Measurements from ENCODE around the gene STXBP5L.

STXBP5L gene

GRCh38 chr3:121462565-121462964 is 554.6 kb downstream of the STXBP5L start:
- Histone ChIP-seq H3K79me2 (no peaks in the 10 kb centered on the region), H3K4me3 (ENCODE audit: low read depth, low read length) (no peak overlapping the region), H3K27me3 (ENCODE audit: control insufficient read depth, insufficient read depth, low read length) (no peaks in the 10 kb centered on the region), H3K27ac (no peak overlapping the region), H3K4me2 (ENCODE audit: low read length) (no peak overlapping the region), H3K36me3 (ENCODE audit: control insufficient read depth, insufficient read depth, low read length) (no peaks in the 10 kb centered on the region), H3K9me3 (ENCODE audit: control insufficient read depth, low read length) (no peaks in the 10 kb centered on the region), H3K9ac (no peak overlapping the region), H3K4me1 (no peaks in the 10 kb centered on the region), H2AFZ (no peak overlapping the region)
- TF ChIP-seq, protein P1, sequence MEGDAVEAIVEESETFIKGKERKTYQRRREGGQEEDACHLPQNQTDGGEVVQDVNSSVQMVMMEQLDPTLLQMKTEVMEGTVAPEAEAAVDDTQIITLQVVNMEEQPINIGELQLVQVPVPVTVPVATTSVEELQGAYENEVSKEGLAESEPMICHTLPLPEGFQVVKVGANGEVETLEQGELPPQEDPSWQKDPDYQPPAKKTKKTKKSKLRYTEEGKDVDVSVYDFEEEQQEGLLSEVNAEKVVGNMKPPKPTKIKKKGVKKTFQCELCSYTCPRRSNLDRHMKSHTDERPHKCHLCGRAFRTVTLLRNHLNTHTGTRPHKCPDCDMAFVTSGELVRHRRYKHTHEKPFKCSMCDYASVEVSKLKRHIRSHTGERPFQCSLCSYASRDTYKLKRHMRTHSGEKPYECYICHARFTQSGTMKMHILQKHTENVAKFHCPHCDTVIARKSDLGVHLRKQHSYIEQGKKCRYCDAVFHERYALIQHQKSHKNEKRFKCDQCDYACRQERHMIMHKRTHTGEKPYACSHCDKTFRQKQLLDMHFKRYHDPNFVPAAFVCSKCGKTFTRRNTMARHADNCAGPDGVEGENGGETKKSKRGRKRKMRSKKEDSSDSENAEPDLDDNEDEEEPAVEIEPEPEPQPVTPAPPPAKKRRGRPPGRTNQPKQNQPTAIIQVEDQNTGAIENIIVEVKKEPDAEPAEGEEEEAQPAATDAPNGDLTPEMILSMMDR (IDR thresholded peaks at IDR 0.05), result no peak

DNA sequence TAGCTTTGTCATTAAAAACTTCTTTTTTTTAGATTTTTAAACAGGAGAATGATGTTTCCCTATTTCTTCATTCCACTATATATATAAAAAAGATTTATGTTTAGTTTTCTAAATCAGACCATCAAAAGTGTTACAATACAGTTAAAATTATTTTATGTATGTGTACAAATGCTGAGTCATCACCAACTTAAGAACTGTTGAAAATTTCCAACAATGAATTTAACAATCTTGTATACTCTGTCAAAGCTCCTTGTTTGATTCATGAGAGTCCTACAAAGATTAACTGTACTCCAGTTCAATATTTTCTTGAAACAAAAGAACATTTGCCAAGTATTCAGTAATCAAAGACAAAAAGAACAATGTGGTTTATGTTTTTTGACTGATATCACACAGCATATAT is 555.7 kb downstream of the STXBP5L start:
- no peaks in the 10 kb centered on the region for H3K4me1 ChIP-seq
- no peaks in the 10 kb centered on the region for H3K27me3 ChIP-seq (ENCODE audit: control insufficient read depth, insufficient read depth, low read length)
- no peak overlapping the region for H3K27ac ChIP-seq
- no peak overlapping the region for H2AFZ ChIP-seq
- H3K79me2 ChIP-seq, result no peaks in the 10 kb centered on the region
- H3K9me3 ChIP-seq (ENCODE audit: control insufficient read depth, low read length), result no peaks in the 10 kb centered on the region
- H3K9ac ChIP-seq, result no peak overlapping the region
- no peak overlapping the region for H3K4me3 ChIP-seq (ENCODE audit: low read depth, low read length)
- H3K4me2 ChIP-seq (ENCODE audit: low read length), result no peak overlapping the region
- H3K36me3 ChIP-seq (ENCODE audit: control insufficient read depth, insufficient read depth, low read length), result no peaks in the 10 kb centered on the region
- TF ChIP-seq, protein P1 (IDR thresholded peaks at IDR 0.05), result no peak

DNA sequence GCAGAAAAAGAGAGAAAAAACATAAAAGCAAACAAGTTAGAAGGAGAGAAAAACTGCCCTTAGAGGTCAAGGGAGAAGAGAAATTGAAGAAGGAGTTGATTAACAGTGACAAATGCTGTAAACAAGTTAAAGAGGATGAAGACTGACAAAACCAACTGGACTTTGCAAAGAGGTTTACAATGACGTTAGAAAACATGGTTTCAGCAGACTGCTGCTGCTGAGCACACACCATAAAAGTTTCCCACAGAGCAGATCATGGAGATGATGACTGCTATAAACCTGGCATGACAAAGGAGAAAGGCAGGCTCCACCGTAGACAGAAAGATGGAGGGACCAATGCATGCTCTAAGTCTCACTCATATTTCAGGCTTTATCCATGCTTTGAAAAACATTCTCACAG is 559.1 kb downstream of the STXBP5L start:
- Histone ChIP-seq H3K27me3 (ENCODE audit: control insufficient read depth, insufficient read depth, low read length) (no peaks in the 10 kb centered on the region), H3K27ac (no peak overlapping the region)

DNA sequence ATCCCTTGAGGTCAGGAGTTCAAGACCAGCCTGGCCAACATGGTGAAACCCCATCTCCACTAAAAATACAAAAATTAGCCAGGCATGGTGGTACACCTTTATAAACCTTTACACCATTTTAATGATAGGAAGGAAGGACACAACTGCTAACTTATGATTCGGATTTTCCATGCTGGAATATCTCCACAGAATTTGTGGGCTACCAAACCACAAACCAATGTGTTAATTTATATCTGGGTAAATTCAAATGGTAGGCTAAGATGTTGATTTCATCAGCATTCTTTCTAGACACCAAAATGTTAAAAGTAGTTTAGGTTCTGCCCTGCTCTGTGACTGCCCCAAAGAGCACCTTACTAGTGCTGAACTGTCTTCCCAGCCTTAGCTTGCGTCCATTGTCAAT is 565.0 kb downstream of the STXBP5L start:
- no peak overlapping the region for H2AFZ ChIP-seq
- TF ChIP-seq, protein P1 (IDR thresholded peaks at IDR 0.05), result no peak
- no peak overlapping the region for H3K9ac ChIP-seq
- H3K4me1 ChIP-seq, result no peaks in the 10 kb centered on the region
- H3K36me3 ChIP-seq (ENCODE audit: control insufficient read depth, insufficient read depth, low read length), result no peaks in the 10 kb centered on the region
- H3K9me3 ChIP-seq (ENCODE audit: control insufficient read depth, low read length), result no peaks in the 10 kb centered on the region
- H3K79me2 ChIP-seq, result no peaks in the 10 kb centered on the region
- no peak overlapping the region for H3K4me3 ChIP-seq (ENCODE audit: low read depth, low read length)
- H3K4me2 ChIP-seq (ENCODE audit: low read length), result no peak overlapping the region
- no peak overlapping the region for H3K27ac ChIP-seq
- no peaks in the 10 kb centered on the region for H3K27me3 ChIP-seq (ENCODE audit: control insufficient read depth, insufficient read depth, low read length)

More for the DNA sequence above, 559.1 kb downstream of the STXBP5L start:
- Histone ChIP-seq H3K36me3 (ENCODE audit: control insufficient read depth, insufficient read depth, low read length) (no peaks in the 10 kb centered on the region), H3K4me2 (ENCODE audit: low read length) (no peak overlapping the region), H3K9me3 (ENCODE audit: control insufficient read depth, low read length) (no peaks in the 10 kb centered on the region), H3K4me3 (ENCODE audit: low read depth, low read length) (no peak overlapping the region), H2AFZ (no peak overlapping the region), H3K79me2 (no peaks in the 10 kb centered on the region), H3K9ac (no peak overlapping the region), H3K4me1 (no peaks in the 10 kb centered on the region)
- TF ChIP-seq, protein P1 (IDR thresholded peaks at IDR 0.05), result no peak

All from parathyroid adenoma (tissue), 2 donors.